HepG2 (cell line): ENCODE data around the gene PRDM15. TPM values are rescaled to one million over a fixed set of nuclear protein-coding genes. Genes with fewer than 3 reads are reported as not detected.

Experiments
- ATAC-seq: fragments of 200-7000 bp; cut with Tn5 transposase; 3 replicates; pipeline ENCODE4 v1.9.1; 2020; ENCODE audit warnings: mild to moderate bottlenecking, moderate library complexity
- BruUV-seq: library from RNA; stranded (reverse); fragments of 400-500 nt; replicated peaks from 2 replicates; lab custom pipeline; 2021; lab: Mats Ljungman, UMichigan
- CTCF ChIA-PET: fragments of 300-600 bp; formaldehyde crosslinking; extraction: SDS; loops from one replicate; lab custom pipeline; 2021; ENCODE audit warnings: low total read pairs, inconsistent platforms, low intra/inter-chr PET ratio; lab: Yijun Ruan, JAX
- POLR2A ChIA-PET: fragments of 350-600 bp; sonication (Branson Sonifier 250); formaldehyde crosslinking; loops from one replicate; lab custom pipeline; 2020; ENCODE audit warnings: antibody characterized with exemption, inconsistent platforms; lab: Yijun Ruan, JAX
- DNase-seq: peaks from one replicate; pipeline ENCODE4 v3.0.0-alpha.2; 2015; ENCODE audit warnings: low spot score
- FAIRE-seq: peaks from 3 replicates; lab custom pipeline; 2011; peaks lifted over from hg19 to GRCh38; lab: Jason Lieb, UNC
- H2AFZ ChIP-seq: one replicate; pipeline ENCODE4 v1.6.1; 2011; ENCODE audit warnings: low read length, inconsistent platforms
- H3K27ac ChIP-seq: fragments of 300-600 bp; 3 replicates; pipeline ENCODE4 v1.8.0; 2011; ENCODE audit warnings: mixed run types, mild to moderate bottlenecking, mixed read lengths, low read length, inconsistent platforms; ENCODE audit not compliant: insufficient read depth; ENCODE audit errors: extremely low read length
- H3K27me3 ChIP-seq, 2 experiments: fragments of 200-600 bp in 1 of 2; 2 replicates in 1 of 2; 3 replicates in 1 of 2; pipeline versions ENCODE4 v1.6.0 to v1.8.0; 2011; ENCODE audit warnings: low read length in 2 of 2, mild to moderate bottlenecking in 2 of 2, moderate library complexity in 2 of 2, inconsistent platforms in 1 of 2; ENCODE audit not compliant: insufficient read depth in 2 of 2, control insufficient read depth in 1 of 2
- H3K36me3 ChIP-seq, 2 experiments: fragments of 200-600 bp in 1 of 2; replicated peaks in 1 of 2; 2 replicates in 1 of 2; 3 replicates in 1 of 2; pipeline versions ENCODE4 v1.5.1 to v1.8.0; 2011; ENCODE audit warnings: low read length in 2 of 2, inconsistent platforms in 1 of 2; ENCODE audit not compliant: insufficient read depth in 2 of 2, control insufficient read depth in 1 of 2
- H3K4me1 ChIP-seq: 2 replicates; pipeline ENCODE4 v1.5.1; 2012; ENCODE audit warnings: low read length, inconsistent platforms; ENCODE audit not compliant: insufficient read depth
- H3K4me2 ChIP-seq: 2 replicates; pipeline ENCODE4 v1.6.0; 2011; ENCODE audit warnings: low read depth, low read length, inconsistent platforms
- H3K4me3 ChIP-seq, 3 experiments: fragments of 200-600 bp in 1 of 3; sonication (generic), shearing (Covaris generic) in 1 of 3; replicated peaks in 1 of 3; 2 replicates each; pipeline ENCODE4 v1.5.1; 2011 to 2016; ENCODE audit warnings: low read length in 3 of 3, inconsistent platforms in 2 of 3, low read depth in 2 of 3, mild to moderate bottlenecking in 2 of 3, control low read depth in 1 of 3, mixed read lengths in 1 of 3; ENCODE audit not compliant: insufficient read depth in 1 of 3
- H3K79me2 ChIP-seq: one replicate; pipeline ENCODE4 v1.6.1; 2011; ENCODE audit warnings: low read length, inconsistent platforms; ENCODE audit not compliant: insufficient read depth
- H3K9ac ChIP-seq: 2 replicates; pipeline ENCODE4 v1.6.0; 2011; ENCODE audit warnings: mild to moderate bottlenecking, low read depth, low read length, inconsistent platforms; ENCODE audit not compliant: insufficient read depth
- H3K9me3 ChIP-seq: 2 replicates; pipeline ENCODE4 v1.5.1; 2012; ENCODE audit warnings: mild to moderate bottlenecking, low read length
- H4K20me1 ChIP-seq: 2 replicates; pipeline ENCODE4 v1.6.0; 2011; ENCODE audit warnings: inconsistent platforms, mild to moderate bottlenecking, low read length, moderate library complexity; ENCODE audit not compliant: insufficient read depth
- CC2D1A ChIP-seq: sonication (generic); formaldehyde crosslinking; IDR thresholded peaks from 2 replicates; pipeline ENCODE4 v1.8.1; 2023; ENCODE audit warnings: mild to moderate bottlenecking, missing genetic modification reagents
- FOXO1 ChIP-seq: sonication (generic); formaldehyde crosslinking; IDR thresholded peaks from 2 replicates; pipeline ENCODE4 v1.4.0; 2020; ENCODE audit warnings: missing genetic modification reagents
- MIER3 ChIP-seq: IDR thresholded peaks from 2 replicates; pipeline ENCODE4 v1.6.1; 2016; ENCODE audit warnings: missing compliant biosample characterization, borderline replicate concordance
- SMC3 ChIP-seq: IDR thresholded peaks from 2 replicates; pipeline ENCODE4 v1.6.1; 2011; ENCODE audit warnings: low read length, improper control_type of control experiment
- ZNF496 ChIP-seq: sonication (generic); formaldehyde crosslinking; IDR thresholded peaks from 2 replicates; pipeline ENCODE4 v1.8.1; 2023; ENCODE audit warnings: mild to moderate bottlenecking, moderate library complexity, missing genetic modification reagents; ENCODE audit not compliant: insufficient replicate concordance
- ZNF510 ChIP-seq: sonication (generic); formaldehyde crosslinking; IDR thresholded peaks from 2 replicates; pipeline ENCODE4 v1.4.0; 2020; ENCODE audit warnings: low read depth, mild to moderate bottlenecking, missing genetic modification reagents
- WGBS: methylation state at CpG from one replicate; pipeline ENCODE4 v1.1.6; 2017; ENCODE audit warnings: low lambda C conversion rate; 5-methylcytosine and 5-hydroxymethylcytosine counted together
- in situ Hi-C: cut with HindIII; loops from 2 replicates; pipeline ENCODE4 v1.10.0; 2017; ENCODE audit warnings: low pct_unique_long_range_greater_than_20kb; ENCODE audit not compliant: extremely low pct_ligation_motif_present
- intact Hi-C: fragments of 100-400 bp; cut with micrococcal nuclease; formaldehyde crosslinking; loops from one replicate; pipeline ENCODE4 v1.10.0; 2022; ENCODE audit not compliant: unreplicated experiment
- polyA plus RNA-seq, 8 experiments: library from polyadenylated mRNA; depleted of rRNA in 3 of 8; stranded (reverse) in 7 of 8; unstranded in 1 of 8; fragments of >200 nt; fragmentation: Illumina TruSeq in 4 of 8; extraction: Trizol in 4 of 8; gene quantifications; 2 replicates each; pipeline versions ENCODE4 v1.2.1 to v1.2.3, GENCODE V29; 2011 to 2016; ENCODE audit warnings: low read depth in 4 of 8, missing spikeins in 1 of 8, mixed read lengths in 1 of 8; ENCODE audit not compliant: insufficient read depth in 1 of 8
- total RNA-seq, 5 experiments: library from RNA; depleted of rRNA; stranded (reverse); fragments of >200 nt; fragmentation: Illumina TruSeq; extraction: Trizol; gene quantifications; 2 replicates each; pipeline ENCODE4 v1.2.3, GENCODE V29; 2016; ENCODE audit warnings: low read depth in 1 of 5
- TF ChIP-seq, protein P1 (sequence below): IDR thresholded peaks from 2 replicates; pipeline ENCODE4 v1.6.1; 2016; ENCODE audit warnings: mild to moderate bottlenecking, missing biosample characterization, missing genetic modification reagents
- TF ChIP-seq, protein P2 (sequence below): sonication (generic); formaldehyde crosslinking; IDR thresholded peaks from 2 replicates; pipeline ENCODE4 v1.4.0; 2020; ENCODE audit warnings: missing genetic modification reagents
- TF ChIP-seq, protein P3 (sequence below): sonication (generic); formaldehyde crosslinking; conservative IDR thresholded peaks from 2 replicates; pipeline ENCODE4 v1.5.0; 2020; ENCODE audit warnings: missing genetic modification reagents
- TF ChIP-seq, protein P4 (sequence below): sonication (generic); formaldehyde crosslinking; IDR thresholded peaks from 2 replicates; pipeline ENCODE4 v1.4.0; 2020; ENCODE audit warnings: missing genetic modification reagents, mild to moderate bottlenecking, borderline replicate concordance

PRDM15 gene
- total and polyA plus RNA-seq, 2 of the 13 experiments (the other 11 are each of a cell fraction or from before 2014, with no cell fraction given): 4.0 to 6.9 TPM

DNA sequence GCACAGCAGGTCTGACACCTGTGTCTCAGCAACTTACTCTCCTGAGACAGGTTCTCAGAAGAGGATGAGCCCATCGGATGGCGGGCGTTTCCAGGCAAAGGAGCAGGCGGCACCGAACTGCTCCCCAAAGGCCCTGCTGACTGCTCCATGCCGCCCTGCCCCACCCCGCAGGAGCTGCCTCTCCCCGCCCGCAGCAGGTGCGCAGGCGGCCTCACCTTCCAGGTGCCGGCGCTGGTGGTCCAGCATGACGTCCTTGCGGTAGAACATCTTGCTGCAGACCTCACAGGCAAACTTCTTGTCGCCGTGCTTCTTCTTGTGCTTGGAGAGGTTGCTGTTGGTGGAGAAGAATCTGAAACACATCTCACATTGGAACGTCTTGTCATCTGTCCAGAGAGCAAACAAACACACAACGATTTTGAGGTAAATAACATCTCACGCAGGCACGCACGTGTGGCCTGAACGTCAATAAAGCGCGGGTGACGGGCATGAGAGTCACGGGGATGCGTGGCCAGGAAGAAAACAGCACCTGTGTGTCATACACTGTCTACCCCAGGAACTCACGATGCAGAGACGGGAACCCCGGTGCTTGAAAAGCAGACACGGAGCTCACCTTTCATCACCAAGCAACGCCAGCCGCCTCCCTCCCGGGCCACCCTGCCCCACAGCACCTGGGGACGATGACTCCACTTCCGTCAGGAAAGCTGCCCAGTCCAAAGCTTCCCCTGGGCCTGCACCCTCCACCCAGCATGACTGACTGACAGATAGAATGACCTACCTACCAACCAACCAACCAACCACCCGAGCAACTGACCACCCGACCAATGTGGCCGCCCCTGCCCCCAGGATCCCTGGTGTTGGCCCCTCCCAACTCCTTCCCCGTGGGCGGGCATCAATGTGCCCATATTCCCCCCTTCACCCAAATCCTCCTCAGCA is 50.9 kb downstream of the PRDM15 start:
- intact Hi-C loops (no loop called here), in situ Hi-C loops (no loop called here)
- no peak; the same call in 2 of the 3 replicates for ATAC-seq
- Histone ChIP-seq H3K4me3 (no peak overlapping the region), H3K36me3 (peaks cover 5 to 7% of the 10 kb centered on the region in 2 experiments; a peak in 2 of 5 replicates), H3K4me2 (no peak overlapping the region), H3K79me2 (no peaks in the 10 kb centered on the region), H3K9me3 (no peaks in the 10 kb centered on the region), H2AFZ (no peak overlapping the region), H3K27me3 (no peaks in the 10 kb centered on the region), H3K4me1 (no peaks in the 10 kb centered on the region), H3K27ac (no peak overlapping the region), H3K9ac (no peak overlapping the region), H4K20me1 (no peaks in the 10 kb centered on the region)
- CTCF ChIA-PET: no interaction called here
- no peak for TF ChIP-seq SMC3
- TF ChIP-seq ZNF510 (CRISPR knock-in tag): no peak
- TF ChIP-seq, protein P1, sequence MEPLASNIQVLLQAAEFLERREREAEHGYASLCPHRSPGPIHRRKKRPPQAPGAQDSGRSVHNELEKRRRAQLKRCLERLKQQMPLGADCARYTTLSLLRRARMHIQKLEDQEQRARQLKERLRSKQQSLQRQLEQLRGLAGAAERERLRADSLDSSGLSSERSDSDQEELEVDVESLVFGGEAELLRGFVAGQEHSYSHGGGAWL (CRISPR knock-in tag): no peak
- TF ChIP-seq, protein P2, sequence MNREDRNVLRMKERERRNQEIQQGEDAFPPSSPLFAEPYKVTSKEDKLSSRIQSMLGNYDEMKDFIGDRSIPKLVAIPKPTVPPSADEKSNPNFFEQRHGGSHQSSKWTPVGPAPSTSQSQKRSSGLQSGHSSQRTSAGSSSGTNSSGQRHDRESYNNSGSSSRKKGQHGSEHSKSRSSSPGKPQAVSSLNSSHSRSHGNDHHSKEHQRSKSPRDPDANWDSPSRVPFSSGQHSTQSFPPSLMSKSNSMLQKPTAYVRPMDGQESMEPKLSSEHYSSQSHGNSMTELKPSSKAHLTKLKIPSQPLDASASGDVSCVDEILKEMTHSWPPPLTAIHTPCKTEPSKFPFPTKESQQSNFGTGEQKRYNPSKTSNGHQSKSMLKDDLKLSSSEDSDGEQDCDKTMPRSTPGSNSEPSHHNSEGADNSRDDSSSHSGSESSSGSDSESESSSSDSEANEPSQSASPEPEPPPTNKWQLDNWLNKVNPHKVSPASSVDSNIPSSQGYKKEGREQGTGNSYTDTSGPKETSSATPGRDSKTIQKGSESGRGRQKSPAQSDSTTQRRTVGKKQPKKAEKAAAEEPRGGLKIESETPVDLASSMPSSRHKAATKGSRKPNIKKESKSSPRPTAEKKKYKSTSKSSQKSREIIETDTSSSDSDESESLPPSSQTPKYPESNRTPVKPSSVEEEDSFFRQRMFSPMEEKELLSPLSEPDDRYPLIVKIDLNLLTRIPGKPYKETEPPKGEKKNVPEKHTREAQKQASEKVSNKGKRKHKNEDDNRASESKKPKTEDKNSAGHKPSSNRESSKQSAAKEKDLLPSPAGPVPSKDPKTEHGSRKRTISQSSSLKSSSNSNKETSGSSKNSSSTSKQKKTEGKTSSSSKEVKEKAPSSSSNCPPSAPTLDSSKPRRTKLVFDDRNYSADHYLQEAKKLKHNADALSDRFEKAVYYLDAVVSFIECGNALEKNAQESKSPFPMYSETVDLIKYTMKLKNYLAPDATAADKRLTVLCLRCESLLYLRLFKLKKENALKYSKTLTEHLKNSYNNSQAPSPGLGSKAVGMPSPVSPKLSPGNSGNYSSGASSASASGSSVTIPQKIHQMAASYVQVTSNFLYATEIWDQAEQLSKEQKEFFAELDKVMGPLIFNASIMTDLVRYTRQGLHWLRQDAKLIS: no peak
- TF ChIP-seq, protein P3, sequence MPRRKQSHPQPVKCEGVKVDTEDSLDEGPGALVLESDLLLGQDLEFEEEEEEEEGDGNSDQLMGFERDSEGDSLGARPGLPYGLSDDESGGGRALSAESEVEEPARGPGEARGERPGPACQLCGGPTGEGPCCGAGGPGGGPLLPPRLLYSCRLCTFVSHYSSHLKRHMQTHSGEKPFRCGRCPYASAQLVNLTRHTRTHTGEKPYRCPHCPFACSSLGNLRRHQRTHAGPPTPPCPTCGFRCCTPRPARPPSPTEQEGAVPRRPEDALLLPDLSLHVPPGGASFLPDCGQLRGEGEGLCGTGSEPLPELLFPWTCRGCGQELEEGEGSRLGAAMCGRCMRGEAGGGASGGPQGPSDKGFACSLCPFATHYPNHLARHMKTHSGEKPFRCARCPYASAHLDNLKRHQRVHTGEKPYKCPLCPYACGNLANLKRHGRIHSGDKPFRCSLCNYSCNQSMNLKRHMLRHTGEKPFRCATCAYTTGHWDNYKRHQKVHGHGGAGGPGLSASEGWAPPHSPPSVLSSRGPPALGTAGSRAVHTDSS (CRISPR knock-in tag): no peak
- no peak for TF ChIP-seq CC2D1A
- TF ChIP-seq MIER3 (CRISPR knock-in tag): no peak
- TF ChIP-seq, protein P4, sequence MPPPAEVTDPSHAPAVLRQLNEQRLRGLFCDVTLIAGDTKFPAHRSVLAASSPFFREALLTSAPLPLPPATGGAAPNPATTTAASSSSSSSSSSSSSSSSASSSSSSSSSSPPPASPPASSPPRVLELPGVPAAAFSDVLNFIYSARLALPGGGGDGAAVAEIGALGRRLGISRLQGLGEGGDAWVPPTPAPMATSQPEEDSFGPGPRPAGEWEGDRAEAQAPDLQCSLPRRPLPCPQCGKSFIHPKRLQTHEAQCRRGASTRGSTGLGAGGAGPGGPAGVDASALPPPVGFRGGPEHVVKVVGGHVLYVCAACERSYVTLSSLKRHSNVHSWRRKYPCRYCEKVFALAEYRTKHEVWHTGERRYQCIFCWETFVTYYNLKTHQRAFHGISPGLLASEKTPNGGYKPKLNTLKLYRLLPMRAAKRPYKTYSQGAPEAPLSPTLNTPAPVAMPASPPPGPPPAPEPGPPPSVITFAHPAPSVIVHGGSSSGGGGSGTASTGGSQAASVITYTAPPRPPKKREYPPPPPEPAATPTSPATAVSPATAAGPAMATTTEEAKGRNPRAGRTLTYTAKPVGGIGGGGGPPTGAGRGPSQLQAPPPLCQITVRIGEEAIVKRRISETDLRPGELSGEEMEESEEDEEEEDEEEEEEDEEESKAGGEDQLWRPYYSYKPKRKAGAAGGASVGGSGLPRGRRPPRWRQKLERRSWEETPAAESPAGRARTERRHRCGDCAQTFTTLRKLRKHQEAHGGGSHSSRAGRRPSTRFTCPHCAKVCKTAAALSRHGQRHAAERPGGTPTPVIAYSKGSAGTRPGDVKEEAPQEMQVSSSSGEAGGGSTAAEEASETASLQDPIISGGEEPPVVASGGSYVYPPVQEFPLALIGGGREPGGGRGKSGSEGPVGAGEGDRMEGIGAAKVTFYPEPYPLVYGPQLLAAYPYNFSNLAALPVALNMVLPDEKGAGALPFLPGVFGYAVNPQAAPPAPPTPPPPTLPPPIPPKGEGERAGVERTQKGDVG (CRISPR knock-in tag): no peak
- no peak for TF ChIP-seq FOXO1 (CRISPR knock-in tag)
- TF ChIP-seq ZNF496 (CRISPR knock-in tag): no peak
- FAIRE-seq: no peak
- 96% methylated on average over 39 of the region's 42 CpGs for WGBS
- no TSS peak for BruUV-seq
- DNase-seq: no peak
- POLR2A ChIA-PET: no interaction called here
